Loucy (cell line): ENCODE measurements around the gene CSNK1G1.

Experiments used
- EZH2phosphoT487 ChIP-seq: fragments of 200-600 bp; IDR thresholded peaks from 2 replicates; pipeline ENCODE4 v1.6.1; 2018; ENCODE audit warnings: antibody characterized with exemption, mild to moderate bottlenecking, moderate library complexity, borderline replicate concordance
- TF ChIP-seq, protein P1 (sequence below): fragments of 200-600 bp; sonication (generic); conservative IDR thresholded peaks from 2 replicates; pipeline ENCODE4 v1.5.1; 2014; ENCODE audit warnings: mild to moderate bottlenecking, antibody characterized with exemption, low read length

DNA sequence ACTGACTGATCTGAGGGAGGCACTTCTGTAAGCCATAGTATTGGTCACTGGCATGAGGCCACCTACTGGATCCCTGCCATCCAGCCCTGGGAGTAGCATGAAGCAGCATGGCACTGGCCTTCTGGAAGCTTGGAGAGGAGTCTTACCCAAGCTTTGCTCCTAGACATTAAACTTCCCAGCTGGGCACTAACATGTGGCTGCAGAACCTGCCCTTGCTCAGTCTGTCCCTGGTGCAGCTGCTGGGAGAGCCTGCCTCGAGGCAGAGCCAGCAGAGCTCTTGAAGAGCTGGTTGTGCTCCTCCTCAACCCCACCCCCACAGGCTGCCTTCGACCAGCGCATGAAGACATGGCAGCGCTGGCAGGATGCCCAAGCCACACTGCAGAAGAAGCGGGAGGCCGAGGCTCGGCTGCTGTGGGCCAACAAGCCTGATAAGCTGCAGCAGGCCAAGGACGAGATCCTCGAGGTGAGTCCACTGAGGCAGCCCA is 221.6 kb downstream of the CSNK1G1 start:
- no peak for TF ChIP-seq EZH2phosphoT487
- TF ChIP-seq, protein P1, sequence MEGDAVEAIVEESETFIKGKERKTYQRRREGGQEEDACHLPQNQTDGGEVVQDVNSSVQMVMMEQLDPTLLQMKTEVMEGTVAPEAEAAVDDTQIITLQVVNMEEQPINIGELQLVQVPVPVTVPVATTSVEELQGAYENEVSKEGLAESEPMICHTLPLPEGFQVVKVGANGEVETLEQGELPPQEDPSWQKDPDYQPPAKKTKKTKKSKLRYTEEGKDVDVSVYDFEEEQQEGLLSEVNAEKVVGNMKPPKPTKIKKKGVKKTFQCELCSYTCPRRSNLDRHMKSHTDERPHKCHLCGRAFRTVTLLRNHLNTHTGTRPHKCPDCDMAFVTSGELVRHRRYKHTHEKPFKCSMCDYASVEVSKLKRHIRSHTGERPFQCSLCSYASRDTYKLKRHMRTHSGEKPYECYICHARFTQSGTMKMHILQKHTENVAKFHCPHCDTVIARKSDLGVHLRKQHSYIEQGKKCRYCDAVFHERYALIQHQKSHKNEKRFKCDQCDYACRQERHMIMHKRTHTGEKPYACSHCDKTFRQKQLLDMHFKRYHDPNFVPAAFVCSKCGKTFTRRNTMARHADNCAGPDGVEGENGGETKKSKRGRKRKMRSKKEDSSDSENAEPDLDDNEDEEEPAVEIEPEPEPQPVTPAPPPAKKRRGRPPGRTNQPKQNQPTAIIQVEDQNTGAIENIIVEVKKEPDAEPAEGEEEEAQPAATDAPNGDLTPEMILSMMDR, result no peak
